Epithelial cell of proximal tubule (primary cell): Measurements from ENCODE around the gene ACOXL. TPM values are rescaled to one million over a fixed set of nuclear protein-coding genes. Genes with fewer than 3 reads are reported as not detected.

Experiments
- DNase-seq: peaks from one replicate; pipeline ENCODE4 v3.0.0-alpha.2; 2011; ENCODE audit warnings: low read depth
- H3K4me3 ChIP-seq: 2 replicates; pipeline ENCODE4 v1.5.1; 2011; ENCODE audit warnings: low read depth, mild to moderate bottlenecking, low read length
- total RNA-seq: library from RNA; depleted of rRNA; stranded (reverse); fragments of >200 nt; gene quantifications from 2 replicates; pipeline ENCODE4 v1.2.3, GENCODE V29; 2015
- TF ChIP-seq, protein P1 (sequence below): conservative IDR thresholded peaks from 2 replicates; pipeline ENCODE4 v1.5.1; 2012; ENCODE audit warnings: low read depth, mild to moderate bottlenecking, low read length

ACOXL gene
- total RNA-seq, 1 donor from 2014 or later = 0.06 TPM

DNA sequence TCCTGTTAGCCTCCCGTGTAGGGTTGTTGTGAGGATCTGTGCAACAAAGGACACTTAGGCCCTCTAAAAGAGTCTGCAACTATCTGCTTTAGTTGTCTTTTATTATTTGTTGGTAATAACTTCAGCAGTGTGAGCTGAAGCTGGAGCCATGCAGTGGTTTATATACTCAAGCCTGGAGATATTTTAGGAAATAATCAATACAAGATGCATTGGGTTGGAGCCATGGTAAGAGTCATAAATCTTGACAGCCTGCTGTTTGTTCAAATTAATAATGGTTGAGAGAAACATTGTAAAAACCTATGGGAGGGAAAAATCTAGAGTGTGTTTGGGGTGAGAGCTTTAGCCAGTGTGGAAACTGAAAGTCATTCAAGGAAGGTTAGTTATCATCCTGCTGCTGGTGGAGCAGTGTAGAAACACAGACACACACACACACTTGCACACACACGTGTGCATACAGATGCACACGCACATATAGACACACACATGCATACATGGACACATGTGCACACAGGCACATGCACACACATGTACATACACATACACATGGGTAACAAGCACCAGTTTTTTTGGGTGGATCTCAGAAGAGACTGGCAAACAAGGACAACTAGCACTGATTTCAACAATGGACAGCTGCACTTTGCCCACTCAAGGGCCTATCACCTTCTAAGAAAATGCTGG lies 51.0 kb downstream of the ACOXL start:
- no peak for DNase-seq
- TF ChIP-seq, protein P1, sequence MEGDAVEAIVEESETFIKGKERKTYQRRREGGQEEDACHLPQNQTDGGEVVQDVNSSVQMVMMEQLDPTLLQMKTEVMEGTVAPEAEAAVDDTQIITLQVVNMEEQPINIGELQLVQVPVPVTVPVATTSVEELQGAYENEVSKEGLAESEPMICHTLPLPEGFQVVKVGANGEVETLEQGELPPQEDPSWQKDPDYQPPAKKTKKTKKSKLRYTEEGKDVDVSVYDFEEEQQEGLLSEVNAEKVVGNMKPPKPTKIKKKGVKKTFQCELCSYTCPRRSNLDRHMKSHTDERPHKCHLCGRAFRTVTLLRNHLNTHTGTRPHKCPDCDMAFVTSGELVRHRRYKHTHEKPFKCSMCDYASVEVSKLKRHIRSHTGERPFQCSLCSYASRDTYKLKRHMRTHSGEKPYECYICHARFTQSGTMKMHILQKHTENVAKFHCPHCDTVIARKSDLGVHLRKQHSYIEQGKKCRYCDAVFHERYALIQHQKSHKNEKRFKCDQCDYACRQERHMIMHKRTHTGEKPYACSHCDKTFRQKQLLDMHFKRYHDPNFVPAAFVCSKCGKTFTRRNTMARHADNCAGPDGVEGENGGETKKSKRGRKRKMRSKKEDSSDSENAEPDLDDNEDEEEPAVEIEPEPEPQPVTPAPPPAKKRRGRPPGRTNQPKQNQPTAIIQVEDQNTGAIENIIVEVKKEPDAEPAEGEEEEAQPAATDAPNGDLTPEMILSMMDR = no peak
- H3K4me3 ChIP-seq = no peak overlapping the region

DNA sequence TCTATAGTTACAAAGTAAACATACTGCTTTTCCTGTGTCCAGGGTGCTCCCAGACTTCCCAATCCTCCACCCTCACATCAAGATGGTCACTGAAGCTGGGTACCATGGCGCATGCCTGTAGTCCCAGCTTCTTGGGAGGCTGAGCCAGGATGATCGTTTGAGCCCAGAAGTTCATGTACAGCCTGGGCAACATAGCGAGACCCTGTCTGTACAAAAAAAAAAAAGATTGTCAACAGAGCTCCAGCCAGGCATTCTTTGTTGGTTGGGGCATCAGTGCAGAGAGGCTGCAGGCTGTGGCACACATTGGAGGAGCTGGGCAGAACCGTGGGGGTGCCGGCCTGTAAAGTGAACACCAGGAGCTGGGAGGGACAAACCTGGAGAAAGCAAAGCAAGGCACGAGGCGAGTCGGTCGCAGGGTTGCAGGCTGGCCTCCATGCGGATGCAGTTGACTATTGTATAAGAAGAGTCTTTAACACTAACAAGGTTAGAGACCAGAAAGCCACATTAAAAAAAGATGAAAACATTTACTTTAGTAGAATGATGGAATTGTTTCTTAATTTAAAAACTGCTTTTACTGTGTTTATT lies 51.8 kb downstream of the ACOXL start:
- TF ChIP-seq, protein P1 = no peak
- no peak overlapping the region for H3K4me3 ChIP-seq
- DNase-seq = no peak

DNA sequence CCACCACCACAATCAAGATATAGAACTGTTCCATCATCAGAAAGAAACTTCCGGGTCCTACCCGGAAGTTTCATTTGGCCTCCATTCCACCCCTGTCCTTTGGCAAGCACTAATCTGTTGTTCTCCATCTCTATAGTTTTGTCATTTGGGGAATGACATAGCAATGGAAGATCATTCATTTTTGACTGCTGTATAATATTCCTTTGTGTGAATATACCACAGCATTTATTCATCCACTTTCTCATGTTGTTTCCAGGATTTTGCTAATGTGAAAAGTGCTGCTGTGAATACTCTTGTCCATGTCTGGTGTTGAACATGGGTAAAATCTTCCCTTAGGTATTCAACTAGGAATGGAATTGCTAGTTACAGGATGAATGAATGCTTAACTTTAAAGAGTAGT lies 53.1 kb downstream of the ACOXL start:
- TF ChIP-seq, protein P1 = no peak
- no peak for DNase-seq
- no peak overlapping the region for H3K4me3 ChIP-seq

DNA sequence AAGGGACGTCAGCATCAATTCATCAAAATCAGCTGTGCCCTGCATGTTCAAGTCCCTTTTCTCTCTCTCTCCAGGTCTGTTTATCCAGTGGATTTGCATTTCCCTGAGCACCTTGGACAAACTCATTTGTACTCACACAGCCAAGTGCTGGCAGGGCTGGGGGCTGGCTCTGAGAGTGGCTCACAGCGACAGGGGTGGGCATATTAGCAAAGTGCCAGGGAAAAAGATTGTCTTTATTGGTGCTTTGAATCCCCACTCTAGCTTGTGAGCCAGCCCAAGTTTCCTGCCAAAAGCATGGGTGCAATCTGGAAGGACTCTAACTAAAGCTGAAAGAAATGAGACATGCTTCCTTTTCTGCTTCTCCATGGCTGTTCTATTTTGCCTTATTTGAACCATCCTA lies 56.6 kb downstream of the ACOXL start:
- no peak overlapping the region for H3K4me3 ChIP-seq
- TF ChIP-seq, protein P1 = no peak
- DNase-seq = no peak

DNA sequence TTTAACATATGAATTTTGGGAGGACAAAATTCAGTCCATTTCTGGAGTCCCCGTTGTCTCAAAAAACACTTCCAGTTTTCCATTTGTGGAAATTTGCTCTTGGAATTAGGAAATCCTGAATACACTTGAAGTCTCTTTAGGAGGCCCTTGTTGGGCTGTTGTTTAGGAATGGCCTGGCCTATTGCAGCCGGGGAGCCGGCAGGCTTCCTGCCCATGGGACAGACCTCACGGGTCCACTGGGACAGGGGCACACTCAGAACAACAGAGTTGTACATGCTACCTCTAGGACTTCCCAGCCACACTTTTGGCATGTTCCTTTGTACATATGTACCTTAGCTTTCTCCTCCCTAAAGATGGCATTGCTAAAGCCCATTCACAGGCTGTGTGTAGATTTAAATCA lies 57.3 kb downstream of the ACOXL start:
- TF ChIP-seq, protein P1 = no peak
- no peak for DNase-seq
- H3K4me3 ChIP-seq = no peak overlapping the region

DNA sequence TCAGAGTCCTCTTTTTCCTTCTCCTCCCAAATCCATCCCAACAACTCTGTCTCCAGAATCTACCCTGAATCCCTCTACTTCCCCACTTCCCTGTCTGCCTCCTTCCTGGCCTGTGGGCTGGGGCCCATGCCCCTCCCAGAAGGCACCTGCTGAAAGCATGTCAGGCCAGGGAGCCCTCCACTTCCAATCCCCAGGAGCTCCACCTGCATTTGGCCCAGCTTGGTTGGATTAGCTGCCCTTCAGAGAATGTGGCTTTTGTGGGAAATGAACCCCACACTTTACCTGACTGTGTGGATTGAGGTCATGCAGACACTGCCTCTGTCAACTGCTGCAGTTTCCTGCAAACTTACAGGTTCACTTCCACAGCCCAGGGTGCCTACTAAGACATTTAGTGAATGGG lies 58.5 kb downstream of the ACOXL start:
- no peak for DNase-seq

More for the DNA sequence above, 58.5 kb downstream of the ACOXL start:
- TF ChIP-seq, protein P1 = no peak
- no peak overlapping the region for H3K4me3 ChIP-seq
